Non-pigmented ciliary epithelial cell (primary cell): ENCODE data around the gene KLF3.
A peak's percentile ranks its signal among the peaks of the same experiment; 100 is the strongest.

Source experiments
- DNase-seq: peaks from one replicate; pipeline ENCODE4 v3.0.0-alpha.2; 2010; ENCODE audit warnings: low read depth

KLF3 gene

DNA sequence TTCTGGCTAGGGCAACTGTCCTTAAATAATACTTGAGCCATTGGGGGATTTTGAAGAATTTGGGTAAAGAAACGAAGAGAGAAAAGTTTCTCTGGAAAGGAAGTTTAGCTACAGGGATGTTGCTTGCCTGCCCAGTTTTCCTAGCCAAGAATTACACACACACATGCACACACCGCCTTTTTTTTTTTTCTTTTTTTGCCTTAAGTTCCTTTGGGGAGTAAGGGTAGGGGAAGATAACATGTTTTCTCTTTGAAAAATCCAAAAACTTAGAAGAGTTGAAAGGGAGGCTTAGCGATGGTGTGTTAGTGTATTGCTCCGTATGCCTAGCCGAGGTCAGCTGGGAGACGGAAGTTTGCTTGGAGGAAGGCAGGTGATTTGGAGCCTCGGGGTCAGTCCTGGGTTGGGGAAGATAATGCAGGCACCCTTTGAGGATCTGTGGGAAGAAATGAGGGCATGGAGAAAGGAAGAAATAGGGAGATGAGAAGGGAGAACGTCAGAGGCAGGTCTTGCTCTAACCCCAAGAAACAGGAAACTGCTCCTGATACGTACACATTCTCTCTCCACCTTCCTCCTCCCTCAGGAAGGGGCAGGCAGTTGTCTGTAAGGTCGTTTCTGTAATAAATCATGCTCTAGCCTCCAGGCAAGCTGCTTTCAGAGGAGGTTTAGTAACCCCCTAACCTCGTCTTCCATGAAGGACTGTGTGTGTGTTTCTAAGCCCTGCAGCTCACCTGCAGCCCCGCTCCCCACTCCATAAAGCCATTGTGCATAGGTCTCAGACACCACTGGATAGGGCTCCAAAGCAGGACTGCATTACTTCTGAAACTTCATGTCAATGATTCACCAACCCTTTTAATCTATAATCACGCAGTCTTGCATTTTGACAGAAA is 10.5 kb downstream of the KLF3 start:
- DNase-seq = no peak

- peak; percentile 63 for DNase-seq
Measured at GRCh38 chr4:38675146-38676121, 11.4 kb downstream of the KLF3 start.

GRCh38 chr4:38676986-38677385 is 13.0 kb downstream of the KLF3 start:
- DNase-seq = no peak

- no peak for DNase-seq
Measured at GRCh38 chr4:38677441-38677840, 13.4 kb downstream of the KLF3 start.

DNA sequence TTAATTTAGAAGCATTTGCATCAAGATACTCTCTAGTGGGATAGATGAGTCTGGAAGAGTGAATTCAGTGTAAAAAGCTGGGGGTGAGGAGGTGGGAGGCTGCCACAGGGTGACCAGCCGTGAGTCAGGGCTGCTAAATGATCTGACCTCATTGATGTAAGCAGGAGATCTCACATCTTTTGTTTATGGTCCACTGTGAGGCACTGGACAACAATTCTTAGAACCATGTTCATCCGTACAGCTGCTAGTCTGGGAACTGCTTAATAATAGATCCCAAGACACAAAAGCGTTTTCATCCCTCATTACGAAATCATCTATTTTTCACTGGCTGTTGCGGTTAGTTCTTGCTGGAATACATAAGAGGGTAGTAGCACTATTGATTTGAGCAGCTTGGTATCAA is 14.1 kb downstream of the KLF3 start:
- DNase-seq = peak; percentile 94

GRCh38 chr4:38679921-38680320 is 15.9 kb downstream of the KLF3 start:
- no peak for DNase-seq

DNA sequence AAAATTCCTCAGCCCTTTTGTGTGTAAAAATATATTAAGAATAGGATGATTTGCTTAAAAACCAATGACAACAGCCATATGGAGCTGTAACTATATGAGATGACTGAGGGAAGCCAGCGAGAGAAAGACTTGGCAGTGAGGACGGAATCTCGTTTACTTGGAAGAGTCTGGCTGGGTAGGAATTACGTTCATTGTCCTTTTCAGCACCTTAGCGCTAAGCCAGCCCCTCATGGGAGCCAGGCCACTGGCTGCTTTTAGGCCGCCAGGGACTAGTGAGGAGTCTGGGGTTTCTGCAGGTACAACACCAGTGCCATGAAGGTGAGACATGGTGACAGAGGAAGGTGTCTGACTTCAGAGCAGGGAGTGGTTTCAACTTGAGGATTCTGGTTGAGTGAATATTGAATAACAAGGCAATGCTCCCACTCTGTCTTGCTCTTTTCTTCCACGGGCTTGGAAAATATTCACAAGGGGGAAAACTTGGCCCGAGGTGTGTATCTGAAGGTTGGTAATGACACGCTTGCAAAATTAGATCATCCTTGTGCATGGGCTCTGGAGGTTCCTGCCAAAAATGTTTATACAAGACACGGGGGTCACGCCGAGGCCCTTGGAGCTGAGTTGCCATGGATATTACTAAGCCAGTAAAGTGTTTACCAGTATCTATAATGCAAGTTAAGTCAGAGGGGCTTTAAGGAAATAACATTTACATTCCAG is 17.4 kb downstream of the KLF3 start:
- DNase-seq = no peak

DNA sequence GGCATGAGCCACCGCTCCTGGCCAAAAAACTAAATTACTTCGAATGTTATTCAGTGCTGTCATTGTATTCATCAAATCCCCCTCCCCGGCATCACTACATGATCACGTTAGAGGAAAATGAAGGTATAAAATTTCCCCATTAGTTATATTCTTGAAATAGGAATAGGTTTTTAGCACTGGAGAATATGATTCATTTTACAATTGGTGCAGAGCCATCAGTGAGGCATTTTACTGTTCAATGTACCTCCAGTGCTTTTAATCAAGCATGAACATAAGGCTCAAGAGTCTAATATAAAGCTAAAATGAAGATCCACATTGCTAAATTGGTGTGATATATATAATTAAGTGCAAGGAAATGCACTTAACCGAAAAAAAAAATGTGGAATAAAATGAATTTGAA is 18.3 kb downstream of the KLF3 start:
- no peak for DNase-seq

GRCh38 chr4:38683276-38683675 is 19.3 kb downstream of the KLF3 start:
- no peak for DNase-seq

GRCh38 chr4:38684271-38684670 is 20.3 kb downstream of the KLF3 start:
- DNase-seq = no peak

DNA sequence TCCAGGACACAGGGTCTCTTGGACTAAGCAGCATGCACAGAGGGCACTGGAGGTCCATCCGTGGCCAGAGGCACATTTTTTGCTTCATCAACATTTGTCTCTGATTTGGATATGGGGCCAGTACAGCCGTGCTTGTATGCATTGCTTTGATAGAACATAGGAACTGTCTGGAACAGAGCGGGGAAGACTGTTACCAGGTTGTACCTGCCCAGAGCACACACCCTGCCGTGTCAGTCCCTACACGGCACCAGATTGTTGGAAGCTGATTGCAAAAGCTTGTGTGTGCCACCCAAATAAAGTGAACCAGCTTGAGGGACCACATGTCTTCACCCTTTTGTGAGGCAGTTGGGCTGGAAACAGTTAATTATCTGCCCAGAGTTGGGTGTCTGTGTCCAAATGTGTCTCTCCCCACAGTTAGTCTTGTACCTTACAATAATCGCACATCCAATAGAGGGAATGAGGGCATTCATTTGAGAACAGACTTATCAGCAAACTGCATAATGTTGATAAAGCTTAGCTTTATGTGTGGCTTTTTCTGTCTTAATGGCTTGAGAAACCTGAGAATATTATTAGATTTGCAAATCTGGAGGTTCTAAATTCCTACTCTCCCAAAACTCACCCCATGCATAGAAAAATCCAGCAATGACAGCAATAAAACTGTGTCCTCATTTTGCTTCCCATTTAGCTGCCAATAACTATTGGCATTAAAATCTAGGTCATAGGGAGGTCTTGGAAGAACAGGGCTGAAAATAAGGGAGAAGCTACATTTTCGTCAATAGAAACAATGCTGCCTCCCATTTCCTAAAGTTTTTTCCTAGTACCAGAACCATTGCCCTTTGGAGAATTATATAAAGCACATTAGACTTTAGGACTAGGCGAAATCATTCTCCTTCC is 21.2 kb downstream of the KLF3 start:
- no peak for DNase-seq

GRCh38 chr4:38686682-38687081 is 22.7 kb downstream of the KLF3 start:
- no peak for DNase-seq

- no peak for DNase-seq
Measured at GRCh38 chr4:38687571-38688011, 23.6 kb downstream of the KLF3 start.

DNA sequence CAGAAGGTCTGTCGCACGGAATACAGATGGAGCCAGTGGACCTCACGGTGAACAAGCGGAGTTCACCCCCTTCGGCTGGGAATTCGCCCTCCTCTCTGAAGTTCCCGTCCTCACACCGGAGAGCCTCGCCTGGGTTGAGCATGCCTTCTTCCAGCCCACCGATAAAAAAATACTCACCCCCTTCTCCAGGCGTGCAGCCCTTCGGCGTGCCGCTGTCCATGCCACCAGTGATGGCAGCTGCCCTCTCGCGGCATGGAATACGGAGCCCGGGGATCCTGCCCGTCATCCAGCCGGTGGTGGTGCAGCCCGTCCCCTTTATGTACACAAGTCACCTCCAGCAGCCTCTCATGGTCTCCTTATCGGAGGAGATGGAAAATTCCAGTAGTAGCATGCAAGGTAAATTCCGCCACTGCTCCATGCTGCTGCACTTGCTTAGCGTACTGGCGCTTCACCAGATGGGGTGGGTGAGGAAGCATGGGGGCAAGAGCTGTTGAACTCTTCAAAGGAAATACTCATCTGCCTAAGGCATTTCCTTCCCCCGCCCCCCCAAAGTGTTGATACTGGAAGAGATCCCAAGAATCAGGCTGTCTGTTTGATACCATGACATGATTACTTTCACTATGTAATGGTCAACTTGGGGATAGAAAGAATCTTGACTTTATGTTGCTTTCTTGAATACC is 24.8 kb downstream of the KLF3 start:
- DNase-seq = no peak

DNA sequence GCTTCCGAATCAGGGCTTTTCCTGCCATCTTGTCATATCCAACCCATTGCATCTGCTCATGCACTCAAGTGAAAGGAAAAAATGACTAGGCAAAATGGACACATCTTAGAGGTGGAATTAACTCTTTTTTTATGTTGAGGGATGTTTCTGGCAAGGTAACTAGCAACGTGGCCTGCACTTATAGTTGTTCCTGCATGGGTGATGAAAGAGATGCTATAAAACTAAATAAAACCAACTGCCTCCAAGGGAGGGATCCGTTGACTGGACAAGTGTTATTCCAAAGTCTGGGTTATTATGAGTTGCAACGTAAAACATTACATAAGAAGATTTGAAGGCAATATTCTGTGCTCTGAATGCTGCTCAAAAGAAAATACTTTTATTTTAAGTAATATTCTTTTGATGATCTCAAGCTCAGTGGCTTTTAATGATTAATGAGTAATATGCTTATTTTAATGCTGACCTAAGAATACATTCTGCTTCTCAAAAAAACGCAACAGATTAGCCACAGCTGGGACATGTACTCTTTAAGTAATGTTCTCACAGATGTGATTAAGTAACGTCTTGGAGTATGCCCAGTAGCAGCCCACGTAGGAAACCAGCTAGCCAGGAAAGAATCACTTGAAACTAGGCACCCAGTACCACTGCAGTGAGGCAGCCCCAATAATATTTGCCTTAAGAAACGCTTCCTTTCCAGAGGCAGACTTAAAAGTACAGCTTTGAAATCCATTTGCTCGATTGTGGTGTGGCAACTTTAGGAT is 27.4 kb downstream of the KLF3 start:
- peak; percentile 58 for DNase-seq

- no peak for DNase-seq
Measured at GRCh38 chr4:38692421-38692820, 28.4 kb downstream of the KLF3 start.

DNA sequence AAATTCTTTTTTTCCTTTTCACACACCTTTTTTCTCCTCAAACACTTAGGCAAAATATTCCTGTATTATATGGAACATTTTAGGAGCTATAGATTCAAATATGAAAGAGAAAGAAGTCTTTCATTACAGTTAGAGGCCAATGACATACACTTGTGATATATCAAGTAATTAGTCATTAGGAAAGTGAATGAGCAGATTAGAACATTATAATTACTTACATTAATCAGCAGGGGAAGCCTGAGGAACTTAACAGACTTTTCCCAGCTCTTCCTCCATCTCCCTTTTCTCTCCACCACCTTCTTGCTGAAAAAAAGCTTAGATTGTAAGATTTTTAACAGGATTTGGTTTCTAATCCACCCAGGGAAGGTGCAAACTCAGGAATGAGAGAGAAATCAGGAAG is 29.6 kb downstream of the KLF3 start:
- DNase-seq = no peak

- DNase-seq = no peak
Measured at GRCh38 chr4:38694330-38694729, 30.3 kb downstream of the KLF3 start.

GRCh38 chr4:38695809-38696208 is 31.8 kb downstream of the KLF3 start:
- no peak for DNase-seq

DNA sequence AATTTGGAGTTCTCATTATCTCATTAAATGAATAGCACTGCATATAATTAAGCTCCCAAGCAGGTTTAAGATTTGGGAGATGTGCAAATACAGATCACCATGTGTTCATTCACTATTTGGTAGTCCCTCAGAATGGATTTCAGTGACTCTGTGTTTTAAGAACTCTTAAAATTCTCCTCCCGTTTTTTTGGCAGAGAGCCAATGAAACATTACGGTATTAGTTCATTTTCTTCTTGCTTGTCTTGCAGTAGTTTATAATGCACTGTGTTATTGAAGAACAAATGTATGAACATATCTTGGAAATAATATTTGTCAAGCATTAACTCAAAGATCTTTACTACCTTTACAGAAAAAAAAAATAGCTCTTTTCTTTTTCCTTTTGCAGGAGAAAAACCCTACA is 32.7 kb downstream of the KLF3 start:
- DNase-seq = no peak
